K562 (cell line): ENCODE results near the gene MAP4K4. TPM values are rescaled to one million over a fixed set of nuclear protein-coding genes. Genes with fewer than 3 reads are reported as not detected.

Experiments used
- ATAC-seq: fragments of 200-7000 bp; cut with Tn5 transposase; 3 replicates; pipeline ENCODE4 v1.9.1; 2020; ENCODE audit warnings: moderate library complexity
- BruUV-seq: library from RNA; stranded (reverse); fragments of 400-500 nt; replicated peaks from 2 replicates; lab custom pipeline; 2021; lab: Mats Ljungman, UMichigan
- CTCF ChIA-PET: fragments of 300-600 bp; formaldehyde crosslinking; extraction: SDS; loops from one replicate; lab custom pipeline; 2021; ENCODE audit warnings: low intra/inter-chr PET ratio; lab: Yijun Ruan, JAX
- POLR2A ChIA-PET: fragments of 300-600, 350-650 bp; sonication (Branson Sonifier 250); formaldehyde crosslinking; extraction: SDS; loops from one replicate; lab custom pipeline; 2021; ENCODE audit warnings: antibody characterized with exemption, inconsistent platforms; lab: Yijun Ruan, JAX
- DNase-seq, 4 experiments: peaks; one replicate each; pipeline versions ENCODE4 v3.0.0 to v3.0.0-alpha.2; 2011 to 2018; ENCODE audit warnings: low spot score in 3 of 4, mixed read lengths in 3 of 4; ENCODE audit errors: extremely low read depth in 1 of 4
- FAIRE-seq: peaks from 2 replicates; lab custom pipeline; 2011; peaks lifted over from hg19 to GRCh38; lab: Jason Lieb, UNC
- H2AFZ ChIP-seq: 2 replicates; pipeline ENCODE4 v1.6.0; 2011; ENCODE audit warnings: low read depth, low read length, control low read depth, inconsistent platforms
- H3K27ac ChIP-seq: fragments of 200-600 bp; 3 replicates; pipeline ENCODE4 v1.8.0; 2011; ENCODE audit warnings: low read depth, mild to moderate bottlenecking, control low read depth, inconsistent platforms, low read length, moderate library complexity, mixed read lengths; ENCODE audit errors: extremely low read depth
- H3K27me3 ChIP-seq, 2 experiments: fragments of 300-600 bp in 1 of 2; 2 replicates in 1 of 2; 3 replicates in 1 of 2; pipeline versions ENCODE4 v1.6.0 to v1.8.0; 2011; ENCODE audit warnings: inconsistent platforms in 2 of 2, low read length in 2 of 2, mild to moderate bottlenecking in 1 of 2, mixed read lengths in 1 of 2, moderate library complexity in 1 of 2; ENCODE audit not compliant: control insufficient read depth in 2 of 2, insufficient read depth in 2 of 2
- H3K36me3 ChIP-seq: fragments of 300-600 bp; 3 replicates; pipeline ENCODE4 v1.8.0; 2011; ENCODE audit warnings: mild to moderate bottlenecking, low read length, inconsistent platforms; ENCODE audit not compliant: control insufficient read depth, insufficient read depth
- H3K4me1 ChIP-seq, 2 experiments: fragments of 200-600 bp in 1 of 2; replicated peaks in 1 of 2; 2 replicates in 1 of 2; 3 replicates in 1 of 2; pipeline versions ENCODE4 v1.5.1 to v1.8.0; 2011; ENCODE audit warnings: inconsistent platforms in 2 of 2, low read length in 2 of 2, mild to moderate bottlenecking in 1 of 2, mixed read lengths in 1 of 2, moderate library complexity in 1 of 2; ENCODE audit not compliant: control insufficient read depth in 2 of 2, insufficient read depth in 2 of 2
- H3K4me2 ChIP-seq: 2 replicates; pipeline ENCODE4 v1.6.1; 2011; ENCODE audit warnings: low read length, control low read depth, inconsistent platforms, mixed read lengths; ENCODE audit not compliant: insufficient read depth
- H3K4me3 ChIP-seq: fragments of 200-600 bp; sonication (generic), shearing (Covaris generic); 2 replicates; pipeline ENCODE4 v1.5.1; 2016; ENCODE audit warnings: control low read depth, inconsistent platforms
- H3K79me2 ChIP-seq: fragments of 200-600 bp; 3 replicates; pipeline ENCODE4 v1.8.0; 2011; ENCODE audit warnings: low read length, inconsistent platforms; ENCODE audit not compliant: control insufficient read depth, insufficient read depth
- H3K9ac ChIP-seq, 2 experiments: 2 replicates each; pipeline versions ENCODE4 v1.6.0 to v1.6.1; 2011; ENCODE audit warnings: low read depth in 2 of 2, low read length in 2 of 2, control low read depth in 1 of 2, inconsistent platforms in 1 of 2, mild to moderate bottlenecking in 1 of 2, mixed read lengths in 1 of 2; ENCODE audit not compliant: insufficient read depth in 1 of 2
- H3K9me1 ChIP-seq: one replicate; pipeline ENCODE4 v1.6.0; 2011; ENCODE audit warnings: inconsistent platforms, mild to moderate bottlenecking, low read length, moderate library complexity; ENCODE audit not compliant: control insufficient read depth, insufficient read depth
- H3K9me3 ChIP-seq: replicated peaks from 2 replicates; pipeline ENCODE4 v1.5.1; 2011; ENCODE audit warnings: low read depth, low read length, inconsistent platforms; ENCODE audit not compliant: control insufficient read depth, insufficient read depth
- H4K20me1 ChIP-seq: replicated peaks from 2 replicates; pipeline ENCODE4 v1.6.1; 2011; ENCODE audit warnings: low read length, inconsistent platforms, mixed read lengths; ENCODE audit not compliant: control insufficient read depth, insufficient read depth
- ARHGAP35 ChIP-seq: fragments of 450-650 bp; IDR thresholded peaks from 2 replicates; pipeline ENCODE4 v1.6.1; 2018; ENCODE audit not compliant: partially characterized antibody
- CEBPB ChIP-seq: fragments of 450-650 bp; IDR thresholded peaks from 2 replicates; pipeline ENCODE4 v1.6.1; 2016; ENCODE audit warnings: missing genetic modification characterization, missing compliant biosample characterization
- CEBPG ChIP-seq, 3 experiments: fragments of 200-800 bp in 1 of 3; sonication (Bioruptor generic) in 1 of 3; sonication (generic) in 1 of 3; formaldehyde crosslinking in 1 of 3; IDR thresholded peaks in 2 of 3; conservative IDR thresholded peaks in 1 of 3; 2 replicates each; pipeline versions ENCODE4 v1.6.1 to v1.8.0; 2016 to 2022; ENCODE audit warnings: missing compliant biosample characterization in 2 of 3, missing genetic modification characterization in 2 of 3, mild to moderate bottlenecking in 1 of 3, missing genetic modification reagents in 1 of 3
- EP400 ChIP-seq: fragments of 450-650 bp; IDR thresholded peaks from 2 replicates; pipeline ENCODE4 v1.6.1; 2017; ENCODE audit warnings: antibody characterized with exemption, mild to moderate bottlenecking, moderate library complexity
- NBN ChIP-seq: fragments of 450-650 bp; IDR thresholded peaks from 2 replicates; pipeline ENCODE4 v1.6.1; 2016; ENCODE audit warnings: low read depth, mild to moderate bottlenecking
- SREBF1 ChIP-seq: fragments of 150-350 bp; IDR thresholded peaks from 2 replicates; pipeline ENCODE4 v1.6.1; 2014; ENCODE audit warnings: antibody characterized with exemption, low read depth, low read length, borderline replicate concordance
- ZNF124 ChIP-seq: sonication (generic); formaldehyde crosslinking; IDR thresholded peaks from 2 replicates; pipeline ENCODE4 v1.8.1; 2022; ENCODE audit warnings: missing genetic modification reagents
- ZNF444 ChIP-seq: fragments of 250-450 bp; sonication (Bioruptor Pico); IDR thresholded peaks from 2 replicates; pipeline ENCODE4 v1.4.0; 2020; ENCODE audit warnings: mild to moderate bottlenecking, moderate library complexity
- WGBS: fragments of 100-300 bp; shearing (Covaris generic); methylation state at CpG from one replicate; pipeline ENCODE4 v1.1.6; 2016; ENCODE audit warnings: low coverage, mixed read lengths; ENCODE audit not compliant: insufficient coverage; ENCODE audit errors: missing lambda C conversion rate; 5-methylcytosine and 5-hydroxymethylcytosine counted together
- in situ Hi-C: fragments of 300-500 bp; cut with MboI; formaldehyde crosslinking; loops from 4 replicates; pipeline ENCODE4 v1.15.0; 2018; ENCODE audit warnings: inconsistent platforms, mixed read lengths
- intact Hi-C: fragments of 100-400 bp; cut with micrococcal nuclease; formaldehyde crosslinking; loops from 2 replicates; pipeline ENCODE4 v1.14.2; 2022
- polyA plus RNA-seq, 8 experiments: library from polyadenylated mRNA; depleted of rRNA in 4 of 8; stranded (reverse) in 5 of 8; unstranded in 3 of 8; fragments of >200 nt; fragmentation: Nextera tagmentation in 2 of 8; fragmentation: Illumina TruSeq in 1 of 8; extraction: Ambion mirVana in 2 of 8; extraction: Trizol in 1 of 8; gene quantifications; 2 replicates each; pipeline versions ENCODE4 v1.2.1 to v1.2.3, GENCODE V29; 2011 to 2014; ENCODE audit warnings: inconsistent platforms in 1 of 8, missing spikeins in 1 of 8
- total RNA-seq, 7 experiments: library from RNA; depleted of rRNA in 6 of 7; stranded (reverse); fragments of >200 nt in 6 of 7; fragmentation: Illumina TruSeq in 2 of 7; extraction: Trizol in 2 of 7; gene quantifications; 2 replicates each; pipeline versions ENCODE4 v1.2.1 to v1.2.3, GENCODE V29; 2011 to 2021; ENCODE audit warnings: low replicate concordance in 1 of 7
- TF ChIP-seq, protein P1 (sequence below), 2 experiments: IDR thresholded peaks in 1 of 2; conservative IDR thresholded peaks in 1 of 2; 2 replicates each; pipeline ENCODE4 v1.6.1; 2016; ENCODE audit warnings: low read depth in 2 of 2, mild to moderate bottlenecking in 1 of 2, missing compliant biosample characterization in 1 of 2, missing genetic modification characterization in 1 of 2, moderate library complexity in 1 of 2
- TF ChIP-seq, protein P2 (sequence below): fragments of 450-650 bp; formaldehyde crosslinking; IDR thresholded peaks from 2 replicates; pipeline ENCODE4 v1.4.0; 2020; ENCODE audit warnings: mild to moderate bottlenecking
- TF ChIP-seq, protein P3 (sequence below): sonication (generic); formaldehyde crosslinking; IDR thresholded peaks from 2 replicates; pipeline ENCODE4 v1.8.1; 2022; ENCODE audit warnings: missing genetic modification reagents
- TF ChIP-seq, protein P4 (sequence below): sonication (generic); formaldehyde crosslinking; IDR thresholded peaks from 2 replicates; pipeline ENCODE4 v1.8.1; 2023; ENCODE audit warnings: mild to moderate bottlenecking, missing genetic modification reagents, moderate library complexity

MAP4K4 gene
- total and polyA plus RNA-seq, 9 of the 15 experiments (the other 6 are each of a cell fraction or from before 2014, with no cell fraction given), result 7.6 to 76.4 (median 50.6) TPM

DNA sequence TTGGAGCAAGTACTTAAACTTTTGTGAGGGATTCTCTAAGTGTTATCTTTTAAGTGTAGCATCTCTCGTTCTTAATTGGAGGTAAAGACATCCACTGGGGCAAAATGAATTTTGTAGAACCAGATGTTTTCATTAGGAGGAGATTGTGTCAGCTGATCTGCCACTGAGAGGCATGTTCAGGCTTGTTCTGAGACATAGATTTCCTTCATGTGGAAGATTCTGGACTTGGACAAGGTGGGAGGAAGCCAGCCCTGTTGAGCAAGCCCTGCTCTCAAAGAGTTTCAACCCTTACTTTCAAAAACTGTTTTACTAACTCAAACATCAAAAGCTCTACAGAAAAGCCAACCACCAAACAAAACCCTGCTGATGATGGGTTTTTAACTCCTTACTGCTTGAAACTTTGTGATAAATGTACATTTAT is 6.5 kb downstream of the MAP4K4 start:
- Histone ChIP-seq H2AFZ (no peak overlapping the region), H3K79me2 (peaks cover 91% of the 10 kb centered on the region), H3K27ac (no peak overlapping the region), H3K27me3 (no peaks in the 10 kb centered on the region), H3K9me3 (no peaks in the 10 kb centered on the region), H4K20me1 (peaks cover 20% of the 10 kb centered on the region), H3K9ac (no peak overlapping the region), H3K9me1 (no peaks in the 10 kb centered on the region), H3K4me1 (peaks cover 0 to 8% of the 10 kb centered on the region in 2 experiments; a peak in 2 of 5 replicates), H3K4me2 (no peak overlapping the region), H3K36me3 (peaks cover 28% of the 10 kb centered on the region; the same call in 2 of the 3 replicates), H3K4me3 (no peak overlapping the region)
- DNase-seq (no peak), ATAC-seq (no peak), FAIRE-seq (no peak)
- intact Hi-C loops (no loop called here), in situ Hi-C loops (no loop called here)
- CTCF ChIA-PET, result interaction anchor here (0.7 kb wide), 1 partner anchor 119 kb away, joined by 5 read pairs; no protein-coding TSS in a partner anchor
- TF ChIP-seq CEBPB (tag) (peak; percentile 24; the same call in 1 of the 2 replicates), NBN (no peak), ZNF444 (CRISPR knock-in tag) (no peak), ZNF124 (CRISPR knock-in tag) (no peak), SREBF1 (no peak), EP400 (no peak), ARHGAP35 (no peak), CEBPG (CRISPR knock-in tag; IDR thresholded peaks at IDR 0.05) (no peak), CEBPG (tag; conservative IDR thresholded peaks at IDR 0.05 in 1 of 2, IDR thresholded peaks at IDR 0.05 in 1 of 2) (0 out of 4 replicates have a peak, but pooled peaks of 1 of the 2 experiments have one; percentile 16)
- TF ChIP-seq, protein P1, sequence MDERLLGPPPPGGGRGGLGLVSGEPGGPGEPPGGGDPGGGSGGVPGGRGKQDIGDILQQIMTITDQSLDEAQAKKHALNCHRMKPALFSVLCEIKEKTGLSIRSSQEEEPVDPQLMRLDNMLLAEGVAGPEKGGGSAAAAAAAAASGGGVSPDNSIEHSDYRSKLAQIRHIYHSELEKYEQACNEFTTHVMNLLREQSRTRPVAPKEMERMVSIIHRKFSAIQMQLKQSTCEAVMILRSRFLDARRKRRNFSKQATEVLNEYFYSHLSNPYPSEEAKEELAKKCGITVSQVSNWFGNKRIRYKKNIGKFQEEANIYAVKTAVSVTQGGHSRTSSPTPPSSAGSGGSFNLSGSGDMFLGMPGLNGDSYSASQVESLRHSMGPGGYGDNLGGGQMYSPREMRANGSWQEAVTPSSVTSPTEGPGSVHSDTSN (CRISPR knock-in tag; IDR thresholded peaks at IDR 0.05; ENCODE audit: low read depth), result no peak
- TF ChIP-seq, protein P1 (tag; conservative IDR thresholded peaks at IDR 0.05; ENCODE audit: low read depth), result 0 out of 2 replicates have a peak, but pooled peaks have one; percentile 12
- TF ChIP-seq, protein P2, sequence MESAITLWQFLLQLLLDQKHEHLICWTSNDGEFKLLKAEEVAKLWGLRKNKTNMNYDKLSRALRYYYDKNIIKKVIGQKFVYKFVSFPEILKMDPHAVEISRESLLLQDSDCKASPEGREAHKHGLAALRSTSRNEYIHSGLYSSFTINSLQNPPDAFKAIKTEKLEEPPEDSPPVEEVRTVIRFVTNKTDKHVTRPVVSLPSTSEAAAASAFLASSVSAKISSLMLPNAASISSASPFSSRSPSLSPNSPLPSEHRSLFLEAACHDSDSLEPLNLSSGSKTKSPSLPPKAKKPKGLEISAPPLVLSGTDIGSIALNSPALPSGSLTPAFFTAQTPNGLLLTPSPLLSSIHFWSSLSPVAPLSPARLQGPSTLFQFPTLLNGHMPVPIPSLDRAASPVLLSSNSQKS, result no peak
- TF ChIP-seq, protein P3, sequence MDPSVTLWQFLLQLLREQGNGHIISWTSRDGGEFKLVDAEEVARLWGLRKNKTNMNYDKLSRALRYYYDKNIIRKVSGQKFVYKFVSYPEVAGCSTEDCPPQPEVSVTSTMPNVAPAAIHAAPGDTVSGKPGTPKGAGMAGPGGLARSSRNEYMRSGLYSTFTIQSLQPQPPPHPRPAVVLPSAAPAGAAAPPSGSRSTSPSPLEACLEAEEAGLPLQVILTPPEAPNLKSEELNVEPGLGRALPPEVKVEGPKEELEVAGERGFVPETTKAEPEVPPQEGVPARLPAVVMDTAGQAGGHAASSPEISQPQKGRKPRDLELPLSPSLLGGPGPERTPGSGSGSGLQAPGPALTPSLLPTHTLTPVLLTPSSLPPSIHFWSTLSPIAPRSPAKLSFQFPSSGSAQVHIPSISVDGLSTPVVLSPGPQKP (CRISPR knock-in tag), result no peak
- TF ChIP-seq, protein P4, sequence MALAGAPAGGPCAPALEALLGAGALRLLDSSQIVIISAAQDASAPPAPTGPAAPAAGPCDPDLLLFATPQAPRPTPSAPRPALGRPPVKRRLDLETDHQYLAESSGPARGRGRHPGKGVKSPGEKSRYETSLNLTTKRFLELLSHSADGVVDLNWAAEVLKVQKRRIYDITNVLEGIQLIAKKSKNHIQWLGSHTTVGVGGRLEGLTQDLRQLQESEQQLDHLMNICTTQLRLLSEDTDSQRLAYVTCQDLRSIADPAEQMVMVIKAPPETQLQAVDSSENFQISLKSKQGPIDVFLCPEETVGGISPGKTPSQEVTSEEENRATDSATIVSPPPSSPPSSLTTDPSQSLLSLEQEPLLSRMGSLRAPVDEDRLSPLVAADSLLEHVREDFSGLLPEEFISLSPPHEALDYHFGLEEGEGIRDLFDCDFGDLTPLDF (CRISPR knock-in tag), result no peak
- 38% methylated on average over 1 of the region's 1 CpG for WGBS
- POLR2A ChIA-PET, result interaction anchor here (1.1 kb wide), 2 partner anchors 9 to 43 kb away, joined by 3 read pairs; no protein-coding TSS in a partner anchor
- BruUV-seq, result no TSS peak
